Heart left ventricle (tissue), 16 donors: ENCODE measurements around the gene PRKACA. TPM values are rescaled to one million over a fixed set of nuclear protein-coding genes. Genes with fewer than 3 reads are reported as not detected.

ENCODE experiments used
- ATAC-seq, 4 donors: fragments of 200-7000 bp; cut with Tn5 transposase; one replicate each; pipeline ENCODE4 v1.9.1; 2020 to 2022; ENCODE audit warnings: moderate library complexity in 4 of 4, mild to moderate bottlenecking in 3 of 4, moderate number of reproducible peaks in 1 of 4
- DNase-seq, 5 donors: peaks; one replicate each; pipeline ENCODE4 v3.0.0-alpha.2; 2020
- H3K27ac ChIP-seq, 12 donors: fragments of 200-600 bp; sonication (generic) in 4 of 12; one replicate each; pipeline versions ENCODE4 v1.5.0 to v1.8.0; 2016 to 2022; ENCODE audit warnings: mild to moderate bottlenecking in 2 of 12
- H3K27me3 ChIP-seq, 9 donors: fragments of 200-600 bp; sonication (generic) in 2 of 9; one replicate each; pipeline versions ENCODE4 v1.5.1 to v1.8.0; 2016 to 2022; ENCODE audit warnings: mild to moderate bottlenecking in 3 of 9
- H3K36me3 ChIP-seq, 9 donors: fragments of 200-600 bp; sonication (generic) in 2 of 9; one replicate each; pipeline versions ENCODE4 v1.5.0 to v1.8.0; 2018 to 2022; ENCODE audit warnings: mild to moderate bottlenecking in 2 of 9
- H3K4me1 ChIP-seq, 12 donors: fragments of 200-600 bp; sonication (generic) in 4 of 12; one replicate each; pipeline versions ENCODE4 v1.5.0 to v1.8.0; 2016 to 2022; ENCODE audit warnings: mild to moderate bottlenecking in 3 of 12
- H3K4me3 ChIP-seq, 12 donors: fragments of 200-600 bp; sonication (generic) in 4 of 12; one replicate each; pipeline versions ENCODE4 v1.5.0 to v1.8.0; 2017 to 2022; ENCODE audit warnings: mild to moderate bottlenecking in 9 of 12, moderate library complexity in 4 of 12
- H3K9me3 ChIP-seq, 12 donors: fragments of 200-600 bp; sonication (generic) in 4 of 12; one replicate each; pipeline versions ENCODE4 v1.5.0 to v1.8.0; 2016 to 2022; ENCODE audit warnings: mild to moderate bottlenecking in 1 of 12
- CTCF ChIP-seq, 12 donors: fragments of 200-600 bp; sonication (generic) in 4 of 12; IDR thresholded peaks; one replicate each; pipeline versions ENCODE4 v1.5.0 to v1.8.0; 2018 to 2022; ENCODE audit warnings: antibody characterized with exemption in 12 of 12, mild to moderate bottlenecking in 5 of 12
- POLR2A ChIP-seq, 2 donors: fragments of 450-650 bp; IDR thresholded peaks; one replicate each; pipeline ENCODE4 v1.6.1; 2017; ENCODE audit warnings: antibody characterized with exemption in 2 of 2, mild to moderate bottlenecking in 2 of 2, moderate library complexity in 2 of 2
- WGBS, 4 donors: extraction: QIAGEN DNeasy Blood & Tissue Kit in 2 of 4; methylation state at CpG; one replicate each; pipeline versions ENCODE4 v1.1.5 to v1.1.7; 2013 to 2018; 5-methylcytosine and 5-hydroxymethylcytosine counted together
- intact Hi-C, 10 donors: fragments of 100-400 bp; cut with DNase I; formaldehyde crosslinking; loops; one replicate each; pipeline versions ENCODE4 v1.11.1 to v1.14.2; 2022
- polyA plus RNA-seq, 2 donors: library from polyadenylated mRNA; stranded (reverse); fragments of 200-250 nt; gene quantifications; one replicate each; pipeline ENCODE4 v1.2.3, GENCODE V29; 2013
- total RNA-seq, 9 donors: library from RNA; depleted of rRNA in 2 of 9; stranded (reverse); fragments of >200 nt in 2 of 9; fragmentation: NEBNext Ultra II Directional in 3 of 9; extraction: Animal tissue kit (Norgen Biotek cat#: 25700) in 3 of 9; gene quantifications; one replicate each; pipeline versions ENCODE4 v1.1.0 to v1.2.4, GENCODE V29; 2016 to 2023
- donor health status: ischemic (EF 13 %, LVEDD 7.1; RV severe dilation, severe dysfunction).
- donor health status: healthy with polysubstance abuse.
- donor health status: DM: no; HTN: yes; CAD: no.
- donor health status: DM: no; HTN: no; CAD: no.
- donor health status: ischemic (EF 25% LVEDD 6.9; RV normal size, moderate dysfunction).
- donor health status: ischemic (EF 25% LVEDD 5.7; RV mildly dilated, moderate dysfunction).
- donor health status: healthy.
- donor health status: DM: yes; HTN: yes; CAD: no.
- donor health status: ischemic (EF 35%, LVEDD 5.7; RV mildly dilated, moderate dysfunction).
- donor health status: nonischemic (EF 11% LVEDD 7.7; RV severe dilation, severe dysfunction).
- donor health status: DM: yes; HTN: yes; CAD: no.
- donor health status: PGD.
- donor health status: ischemic (EF 29% LVEDD 5.4; RV normal size, mild dysfunction).
- donor health status: nonischemic (EF 23%, LVEDD 6.1; RV moderate dilation, normal function).

PRKACA gene
- total and polyA plus RNA-seq, 11 donors: 216 to 554 (median 454) TPM

GRCh38 chr19:14102756-14103155, 14.8 kb downstream of the PRKACA start:
- no peak overlapping the region for H3K4me3 ChIP-seq
- DNase-seq (peak in 1 of 5 donors; percentile 32), ATAC-seq (no peak)
- intact Hi-C loops: no loop called here
- H3K27ac ChIP-seq: peak overlapping the region in 7 of 12 donors; percentile 4 to 56 (median 29)
- H3K9me3 ChIP-seq: no peaks in the 10 kb centered on the region
- H3K27me3 ChIP-seq: no peaks in the 10 kb centered on the region
- H3K36me3 ChIP-seq: peaks cover 0 to 97% (median 87%) of the 10 kb centered on the region in 9 donors
- no peak for TF ChIP-seq POLR2A (IDR thresholded peaks at IDR 0.05)
- no peak for TF ChIP-seq CTCF (IDR thresholded peaks at IDR 0.05)
- H3K4me1 ChIP-seq: peaks cover 0 to 39% (median 12%) of the 10 kb centered on the region in 12 donors
- WGBS, 4 donors: 85 to 92% (median 87%) methylated on average over 10 of the region's 10 CpGs

- Histone ChIP-seq H3K27ac (peak overlapping the region in 7 of 12 donors; percentile 4 to 56 (median 29)), H3K9me3 (no peaks in the 10 kb centered on the region), H3K27me3 (no peaks in the 10 kb centered on the region), H3K36me3 (peaks cover 0 to 100% (median 93%) of the 10 kb centered on the region in 9 donors), H3K4me3 (no peak overlapping the region), H3K4me1 (peaks cover 0 to 33% (median 8%) of the 10 kb centered on the region in 12 donors)
- DNase-seq: peak in 1 of 5 donors; percentile 35
- intact Hi-C loops: no loop called here
- TF ChIP-seq POLR2A (IDR thresholded peaks at IDR 0.05) (no peak), CTCF (IDR thresholded peaks at IDR 0.05) (no peak)
- peak in 1 of 4 donors; percentile 4 for ATAC-seq
- 50 to 61% (median 53%) methylated on average over 10 to 11 of the region's 11 CpGs for WGBS, 4 donors
Observed at GRCh38 chr19:14102102-14102696, 15.4 kb downstream of the PRKACA start.

GRCh38 chr19:14101003-14101545, 16.5 kb downstream of the PRKACA start:
- no peaks in the 10 kb centered on the region for H3K9me3 ChIP-seq
- H3K4me3 ChIP-seq: no peak overlapping the region
- intact Hi-C loops: no loop called here
- peak in 1 of 5 donors; percentile 25 for DNase-seq
- H3K27ac ChIP-seq: no peak overlapping the region
- WGBS, 4 donors: 93 to 97% (median 96%) methylated on average over 6 of the region's 6 CpGs
- no peaks in the 10 kb centered on the region for H3K27me3 ChIP-seq
- ATAC-seq: no peak
- H3K36me3 ChIP-seq: peaks cover 0 to 100% (median 96%) of the 10 kb centered on the region in 9 donors
- peaks cover 0 to 24% (median 7%) of the 10 kb centered on the region in 12 donors for H3K4me1 ChIP-seq
- TF ChIP-seq CTCF (IDR thresholded peaks at IDR 0.05) (no peak), POLR2A (IDR thresholded peaks at IDR 0.05) (no peak)

GRCh38 chr19:14097532-14098151, 19.9 kb downstream of the PRKACA start:
- Histone ChIP-seq H3K27ac (peak overlapping the region in 1 of 12 donors; percentile 39), H3K4me1 (peaks cover 0 to 13% (median 6%) of the 10 kb centered on the region in 12 donors), H3K27me3 (no peaks in the 10 kb centered on the region), H3K4me3 (no peak overlapping the region), H3K36me3 (peaks cover 0 to 76% (median 64%) of the 10 kb centered on the region in 9 donors), H3K9me3 (peaks cover 0 to 12% (median 7%) of the 10 kb centered on the region in 12 donors)
- intact Hi-C loops: no loop called here
- DNase-seq (no peak), ATAC-seq (peak in 3 of 4 donors; percentile 8 to 36 (median 19))
- 75 to 80% (median 77%) methylated on average over 19 to 21 of the region's 21 CpGs for WGBS, 4 donors
- TF ChIP-seq POLR2A (IDR thresholded peaks at IDR 0.05): no peak
- peak in 10 of 12 donors; percentile 8 to 44 (median 21) for TF ChIP-seq CTCF (IDR thresholded peaks at IDR 0.05)
